HG03439 (cell line): ENCODE results near the gene TIMP2.
"Not testable (repeated sequence)": the region's sequence is repeated elsewhere in the genome, so short reads cannot be mapped to it uniquely, and the experiment has no call there.

Experiments
- ATAC-seq: cut with Tn5 transposase; IDR thresholded peaks from one replicate; pipeline ENCODE4 v1.9.1; 2021; ENCODE audit warnings: mild to moderate bottlenecking, moderate library complexity; ENCODE audit not compliant: unreplicated experiment

The TIMP2 gene

DNA sequence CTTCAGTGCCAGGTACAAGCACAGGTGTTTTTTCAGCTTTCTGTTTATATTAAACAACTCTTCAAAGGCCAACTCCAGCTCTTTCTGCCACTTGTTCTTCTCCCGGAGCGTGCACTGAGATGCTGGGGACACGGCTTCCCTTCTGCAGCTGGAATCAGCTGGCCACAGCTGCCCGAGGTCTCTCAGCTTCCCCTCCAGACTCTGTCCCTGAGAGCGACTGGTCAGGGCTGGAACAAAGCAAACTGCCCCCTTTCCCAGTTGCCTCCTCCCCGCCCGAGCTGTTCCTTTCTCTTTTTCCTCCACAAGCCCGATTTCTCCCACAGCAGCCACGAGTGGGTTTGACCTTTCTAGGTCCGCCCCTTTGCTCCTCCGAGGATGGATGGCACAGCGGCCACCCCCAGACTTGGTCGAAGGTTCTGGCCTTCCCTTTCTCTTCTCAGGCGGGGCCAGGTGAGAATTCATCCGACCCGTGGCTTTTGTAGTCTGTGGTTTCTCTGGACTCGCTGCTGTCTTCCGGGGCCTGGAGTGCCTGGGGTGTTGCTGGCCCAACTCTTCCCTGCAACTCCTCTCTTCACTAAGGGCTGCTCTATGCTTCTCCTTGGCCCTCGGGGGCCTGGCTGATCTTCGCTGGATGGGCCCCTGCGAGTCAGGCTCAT is 33.7 kb downstream of the TIMP2 start:
- ATAC-seq, result no peak

DNA sequence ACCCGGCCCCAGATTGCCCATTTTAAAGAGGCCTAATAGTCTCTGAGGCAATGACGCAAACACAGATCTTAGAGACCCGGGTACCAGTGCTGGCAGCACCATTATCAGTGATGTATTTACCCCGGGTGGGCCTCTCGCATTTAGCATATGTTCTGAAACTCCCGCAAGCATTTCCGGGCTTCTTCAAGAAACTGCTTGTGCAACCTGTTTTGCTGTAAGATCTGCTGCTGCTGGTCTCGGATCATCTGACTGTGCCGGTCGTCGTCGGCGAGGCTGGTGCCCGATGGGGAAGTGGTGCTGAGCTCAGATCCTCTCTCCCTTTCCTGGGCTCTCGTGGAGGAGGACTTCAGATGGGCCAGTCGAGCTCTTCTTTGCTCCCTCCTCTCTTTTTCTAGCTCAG is 34.7 kb downstream of the TIMP2 start:
- no peak for ATAC-seq

DNA sequence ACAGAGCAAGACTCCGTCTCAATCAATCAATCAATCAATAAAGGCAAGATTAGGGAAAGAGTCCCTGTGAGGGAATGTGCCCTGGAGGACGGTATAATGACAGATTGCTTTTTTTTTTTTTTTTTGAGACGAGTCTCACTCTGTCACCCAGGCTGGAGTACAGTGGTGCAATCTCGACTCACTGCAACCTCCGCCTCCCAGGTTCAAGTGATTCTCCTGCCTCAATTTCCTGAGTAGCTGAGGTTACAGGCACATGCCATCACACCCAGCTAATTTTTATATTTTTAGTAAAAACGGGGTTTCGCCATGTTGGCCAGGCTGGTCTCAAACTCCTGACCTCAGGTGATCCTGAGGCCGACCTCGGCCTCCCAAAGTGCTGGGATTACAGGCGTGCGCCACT is 35.1 kb downstream of the TIMP2 start:
- ATAC-seq, result not testable (repeated sequence)

DNA sequence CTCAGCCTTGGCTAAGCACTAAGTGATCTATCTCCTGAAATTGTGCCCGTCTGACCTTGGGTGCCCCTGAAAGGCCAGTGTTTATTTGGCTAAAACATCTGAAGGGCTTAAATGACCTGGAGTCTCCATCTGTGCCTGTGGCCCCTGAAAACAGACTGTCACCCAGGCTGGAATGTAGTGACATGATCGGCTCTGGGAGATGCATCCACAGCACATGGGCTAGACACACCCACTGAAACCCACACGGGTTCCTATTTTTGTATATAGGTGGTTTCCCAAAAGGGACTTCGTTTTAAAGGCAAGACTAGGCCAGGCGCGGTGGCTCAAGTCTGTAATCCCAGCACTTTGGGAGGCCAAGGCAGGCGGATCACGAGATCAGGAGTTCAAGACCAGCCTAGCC is 35.7 kb downstream of the TIMP2 start:
- no peak for ATAC-seq

DNA sequence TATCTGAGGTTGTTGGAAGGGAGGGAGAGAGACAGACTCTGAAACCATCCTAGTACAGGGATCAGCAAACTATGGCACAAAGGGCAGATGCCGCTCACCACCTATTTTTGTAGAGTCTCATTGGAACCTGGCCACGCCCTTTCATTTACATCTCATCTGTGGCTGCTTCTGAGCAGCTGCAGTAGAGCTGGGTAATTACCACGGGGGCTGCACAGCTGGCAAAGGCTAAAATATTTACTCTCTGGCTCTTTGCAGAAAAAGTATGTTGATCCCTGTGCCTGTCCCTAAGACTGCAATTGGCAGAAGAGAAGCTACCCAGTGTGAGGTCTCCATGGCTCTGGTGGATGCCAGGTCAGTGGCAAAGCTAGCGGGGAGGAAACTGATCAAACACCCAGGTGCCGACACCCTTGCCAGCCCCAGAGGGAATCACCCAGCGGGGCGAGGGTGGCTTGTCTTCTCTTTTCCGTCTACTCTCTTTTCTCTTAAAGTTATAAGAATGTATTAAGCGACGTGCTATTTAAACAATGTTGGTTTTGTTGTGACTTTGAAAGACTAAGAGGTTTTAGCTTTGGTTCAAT is 36.2 kb downstream of the TIMP2 start:
- ATAC-seq, result no peak

DNA sequence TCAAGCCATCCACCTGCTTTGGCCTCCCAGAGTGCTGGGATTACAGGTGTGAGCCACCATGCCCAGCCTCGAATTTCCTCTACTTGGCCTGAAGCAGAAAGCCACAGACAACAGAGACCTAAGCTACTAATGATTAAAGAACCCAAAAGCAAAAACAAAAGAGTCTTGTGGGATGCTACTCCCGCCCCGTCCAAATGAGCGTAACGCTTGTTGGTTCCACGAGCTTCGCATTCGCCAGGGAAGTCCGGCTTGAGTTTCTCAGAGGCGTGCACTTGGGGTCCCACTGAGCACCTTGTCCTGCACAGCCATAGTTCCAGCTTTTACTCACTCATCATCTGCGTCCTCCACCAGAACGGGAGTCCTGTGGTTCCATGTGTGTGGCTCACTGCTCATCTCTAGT is 38.2 kb downstream of the TIMP2 start:
- no peak for ATAC-seq

DNA sequence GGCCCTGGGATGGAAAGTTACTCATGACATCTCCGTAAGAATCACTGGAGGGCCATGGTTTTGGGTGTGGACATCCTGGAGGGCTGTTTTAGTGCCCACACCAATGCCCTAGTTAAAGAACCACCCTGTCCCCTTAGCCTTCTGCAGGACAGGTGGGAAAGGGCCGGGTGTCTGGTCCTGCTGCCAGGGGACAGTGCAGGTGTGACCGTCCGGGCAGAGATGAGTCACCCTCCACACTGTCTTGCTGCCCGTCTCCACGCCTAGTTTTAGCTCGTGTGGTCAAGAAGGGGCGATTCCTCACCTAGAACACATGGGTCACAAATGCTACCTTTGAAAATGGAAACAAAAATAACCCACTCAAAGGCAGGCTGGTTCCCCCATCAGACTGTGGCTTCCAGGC is 39.2 kb downstream of the TIMP2 start:
- ATAC-seq, result no peak

DNA sequence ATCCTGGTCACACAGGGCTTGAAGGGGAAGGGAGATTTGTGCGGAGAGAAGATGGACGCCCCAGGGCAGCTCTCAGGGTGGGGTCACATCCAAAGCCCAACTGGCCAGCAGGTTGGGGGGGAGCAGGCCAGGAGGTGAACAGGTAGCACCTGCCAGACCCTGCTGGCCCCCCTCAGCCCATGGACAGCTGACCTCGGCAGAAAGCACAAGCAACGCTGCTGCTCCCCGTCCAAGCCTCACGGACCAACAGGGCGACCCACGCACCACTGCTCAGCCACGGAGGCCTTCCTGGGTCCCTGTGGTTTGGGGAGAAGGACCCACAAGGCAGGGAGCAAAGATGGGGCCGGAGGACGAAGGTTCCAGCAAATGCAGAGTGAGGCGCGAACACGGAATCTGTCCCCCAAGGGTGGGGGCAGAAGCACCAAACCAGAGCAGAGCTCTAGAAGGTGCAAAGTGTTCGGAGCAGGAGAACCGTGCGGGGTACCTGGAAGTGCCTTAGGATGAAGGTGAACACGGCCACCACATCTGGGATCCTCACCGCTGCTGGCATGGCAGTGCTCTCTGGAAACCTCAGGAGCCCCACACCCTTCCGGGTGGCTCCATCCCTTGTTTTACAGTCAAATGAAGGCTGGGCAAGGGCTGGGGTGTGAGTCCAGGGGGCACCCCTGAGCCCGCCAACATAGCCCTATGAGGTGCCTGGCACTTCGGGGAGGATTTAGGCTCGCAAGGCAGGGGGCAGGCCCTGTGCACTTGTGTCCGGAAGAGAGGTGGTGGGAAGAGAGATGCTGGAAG is 40.1 kb downstream of the TIMP2 start:
- no peak for ATAC-seq

DNA sequence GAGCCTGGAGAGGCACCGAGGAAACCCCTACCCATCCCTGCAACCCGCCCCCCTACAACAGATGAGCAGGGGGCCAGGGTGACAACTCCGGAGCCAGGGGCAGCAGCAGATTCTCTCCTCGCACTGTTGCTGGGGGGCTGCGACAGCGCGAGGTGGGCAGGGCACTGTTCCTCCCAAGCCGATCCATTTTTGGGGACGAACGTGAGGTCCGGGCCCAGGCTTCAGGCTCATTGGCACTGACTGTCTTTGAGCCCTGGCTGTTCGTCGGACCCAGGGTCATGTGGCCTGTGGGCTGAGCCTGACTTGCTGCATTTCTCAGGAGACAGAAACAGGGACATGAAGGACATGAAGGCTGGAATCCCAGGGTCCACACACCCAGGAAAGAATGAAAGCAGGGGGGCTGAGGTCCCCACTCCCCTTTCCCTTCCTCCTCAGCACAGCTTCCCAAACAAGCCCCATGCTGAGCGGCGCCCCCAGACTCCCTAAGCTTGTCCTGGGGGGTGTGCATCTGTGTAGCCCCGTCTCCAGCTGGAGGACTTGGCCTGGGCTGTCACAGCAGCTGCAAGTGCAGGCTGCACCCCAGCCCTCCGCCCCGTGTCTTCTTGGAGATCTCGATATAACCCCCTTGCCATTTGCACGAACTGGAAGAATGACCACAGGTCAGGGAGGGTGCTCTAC is 40.9 kb downstream of the TIMP2 start:
- no peak for ATAC-seq

DNA sequence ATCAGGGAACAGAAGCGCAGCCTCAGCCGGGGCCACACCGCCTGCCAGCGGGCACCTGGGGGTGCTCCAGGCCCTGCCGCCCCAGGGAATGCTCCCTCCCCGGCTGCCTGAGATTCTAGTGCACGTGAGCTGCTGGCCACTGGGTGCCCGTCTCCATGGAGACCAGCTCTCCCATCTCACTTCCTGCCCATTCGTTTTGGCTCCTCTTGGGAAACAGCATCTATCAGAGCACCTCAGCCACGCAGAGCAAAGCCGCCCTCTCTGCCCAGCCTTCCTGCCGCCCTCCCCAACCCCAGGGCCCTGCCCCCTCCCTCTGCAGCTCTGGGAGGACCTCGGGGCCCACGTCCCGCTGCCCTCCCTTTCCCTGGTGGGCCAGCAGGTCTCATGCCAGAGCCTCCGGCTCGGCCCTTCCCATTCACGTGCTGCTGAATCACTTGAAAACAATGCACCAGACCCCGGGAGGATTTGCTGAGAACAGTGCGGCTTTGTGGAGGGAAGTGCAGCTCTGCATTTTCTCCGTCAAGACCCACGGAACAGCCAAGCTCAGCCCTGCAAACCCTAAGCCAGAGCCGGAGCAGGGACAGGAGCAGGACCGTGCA is 41.6 kb downstream of the TIMP2 start:
- ATAC-seq, result no peak

DNA sequence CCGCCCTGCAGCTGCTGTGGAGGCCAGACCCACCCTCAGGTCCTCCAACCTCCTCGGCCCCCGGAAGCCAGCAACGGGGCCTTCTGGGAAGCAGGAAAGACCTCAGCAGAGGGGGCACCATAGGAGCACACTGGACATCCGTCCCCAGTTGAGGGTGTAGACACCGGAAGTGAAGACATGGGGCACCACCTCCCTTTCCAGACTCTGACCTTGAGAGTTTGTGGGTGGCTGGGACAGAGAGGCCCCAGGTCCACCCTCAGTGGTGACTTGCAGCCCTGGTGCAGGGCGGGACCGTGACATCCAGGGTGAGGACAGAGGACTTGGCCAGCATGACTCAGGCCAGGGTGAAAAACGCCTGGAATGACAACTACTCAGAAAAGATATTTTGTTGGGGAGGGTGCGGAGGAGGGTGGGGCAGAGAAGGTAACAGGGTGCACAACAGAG is 42.1 kb downstream of the TIMP2 start:
- no peak for ATAC-seq

DNA sequence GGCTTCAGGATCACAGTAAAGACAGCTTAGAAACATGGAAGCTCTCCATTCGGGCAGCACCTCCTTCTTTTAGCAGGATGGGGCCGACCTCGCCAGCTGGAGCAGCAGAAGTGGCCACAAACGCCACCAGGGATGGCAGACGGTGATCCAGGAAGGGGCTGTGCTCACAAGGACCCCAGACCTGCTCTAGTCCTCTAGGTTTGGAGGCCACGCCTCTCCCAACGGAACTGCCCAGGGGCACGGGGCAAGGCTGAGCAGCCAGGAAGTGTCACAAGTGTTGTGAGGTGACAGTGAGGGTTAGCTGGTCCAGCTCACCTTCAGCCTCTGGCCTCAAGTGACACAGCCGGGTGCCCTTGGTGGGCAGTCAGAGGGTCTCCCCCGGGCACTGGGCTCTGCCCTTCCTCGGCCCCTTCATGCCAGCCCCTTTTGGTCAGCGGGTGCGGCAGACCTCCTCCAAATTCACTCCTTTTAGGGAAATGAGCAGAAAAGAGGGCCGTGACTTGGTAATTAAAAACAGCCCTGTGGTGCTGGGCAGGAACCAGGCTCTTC is 42.6 kb downstream of the TIMP2 start:
- no peak for ATAC-seq

DNA sequence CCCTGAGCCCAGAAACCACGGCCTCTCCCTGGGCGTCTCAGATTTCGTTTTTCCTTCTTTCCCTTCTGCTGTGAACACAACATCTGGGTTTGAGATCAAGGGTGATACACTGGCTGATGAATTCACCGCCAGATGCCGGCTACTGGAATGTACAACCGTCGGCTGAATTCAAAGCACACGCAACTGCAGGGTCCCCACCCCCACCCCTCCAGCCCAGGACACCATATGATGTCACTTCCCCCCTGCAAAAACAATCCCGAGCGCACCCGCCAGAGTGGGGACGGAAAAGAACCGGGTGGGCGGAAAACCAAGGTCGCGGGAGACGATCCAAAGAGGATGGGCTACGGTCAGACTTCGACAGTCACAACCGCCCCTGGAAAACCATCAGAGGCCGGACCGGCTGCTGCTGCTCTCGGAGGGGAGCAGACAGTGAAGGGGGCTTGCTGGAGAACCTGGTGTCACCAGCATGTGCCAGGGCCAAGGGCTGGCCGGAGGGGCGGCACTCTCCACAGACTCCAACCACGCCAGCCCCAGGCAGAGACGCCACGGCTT is 45.5 kb downstream of the TIMP2 start:
- ATAC-seq, result no peak

DNA sequence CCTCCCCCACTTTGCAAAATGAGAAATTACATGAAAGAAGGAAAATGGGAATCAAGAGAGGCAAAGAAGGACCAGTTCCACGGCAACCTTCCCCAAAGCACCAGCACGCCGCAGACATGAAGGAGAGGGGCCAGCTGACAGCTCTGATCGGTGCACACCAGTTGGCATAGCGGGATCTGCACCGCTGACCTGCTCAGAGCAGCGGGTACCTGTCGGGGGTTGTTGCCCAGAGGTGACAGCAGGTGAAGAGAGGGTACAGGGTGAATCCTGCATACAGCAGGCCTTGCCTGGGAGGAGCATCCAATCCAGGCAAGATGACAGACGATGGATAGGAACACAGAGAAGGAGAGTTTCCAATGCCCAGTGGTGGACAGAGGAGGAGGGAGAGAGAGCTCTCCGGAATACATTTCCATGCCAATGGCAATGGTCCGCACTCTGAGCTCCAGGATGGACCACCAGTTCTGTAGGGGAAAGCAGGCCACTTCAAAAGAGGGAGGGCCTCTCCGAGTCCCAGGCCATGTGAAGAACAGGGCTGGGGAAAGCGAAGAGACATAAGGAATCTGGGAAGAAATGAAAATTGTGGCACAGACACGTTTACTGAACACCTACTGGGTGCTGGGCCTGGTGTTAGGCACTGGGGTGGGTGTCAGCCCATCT is 46.2 kb downstream of the TIMP2 start:
- no peak for ATAC-seq

DNA sequence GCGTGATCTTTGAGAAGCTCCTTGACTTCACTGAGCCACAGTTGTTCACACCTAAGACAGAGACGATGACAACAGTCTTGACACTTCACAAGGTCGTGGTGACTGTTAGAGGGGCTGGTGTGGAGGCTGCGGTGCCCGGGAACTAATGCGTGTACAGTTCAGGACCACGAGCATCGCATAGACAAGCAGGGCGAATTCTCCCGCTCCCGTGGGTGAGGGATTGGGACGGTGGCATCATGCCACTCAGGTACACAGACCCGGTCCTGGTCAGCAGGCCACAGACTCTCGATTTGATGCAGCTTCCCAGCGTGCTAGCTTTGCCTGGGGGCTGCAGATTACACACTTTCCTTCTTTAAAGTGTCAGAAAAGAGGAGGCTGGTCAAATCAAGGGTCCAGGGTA is 46.9 kb downstream of the TIMP2 start:
- no peak for ATAC-seq

DNA sequence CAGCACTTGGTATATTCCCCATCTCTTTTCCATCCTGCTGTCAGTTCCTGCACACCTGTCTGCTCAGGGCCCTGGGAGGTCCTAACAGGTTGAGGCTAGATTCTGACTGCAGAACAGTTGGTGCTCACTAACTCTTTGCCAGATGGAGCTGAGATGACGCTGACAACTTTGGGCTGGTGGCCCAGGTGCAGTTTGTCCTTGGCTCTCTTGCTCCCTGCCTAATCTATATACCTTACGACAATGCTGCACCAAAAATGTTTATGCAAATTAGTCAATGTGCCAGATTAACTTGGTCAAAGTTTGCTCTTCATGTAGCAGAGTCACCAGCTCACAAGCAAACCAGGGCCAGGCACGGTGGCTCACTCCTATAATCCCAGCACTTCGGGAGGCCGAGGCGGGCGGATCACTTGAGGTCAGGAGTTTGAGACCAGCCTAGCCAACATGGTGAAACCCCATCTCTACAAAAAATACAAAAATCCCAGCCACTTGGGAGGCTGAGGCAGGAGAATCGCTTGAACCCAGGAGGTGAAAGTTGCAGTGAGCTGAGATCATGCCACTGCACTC is 48.2 kb downstream of the TIMP2 start:
- ATAC-seq, result not testable (repeated sequence)

DNA sequence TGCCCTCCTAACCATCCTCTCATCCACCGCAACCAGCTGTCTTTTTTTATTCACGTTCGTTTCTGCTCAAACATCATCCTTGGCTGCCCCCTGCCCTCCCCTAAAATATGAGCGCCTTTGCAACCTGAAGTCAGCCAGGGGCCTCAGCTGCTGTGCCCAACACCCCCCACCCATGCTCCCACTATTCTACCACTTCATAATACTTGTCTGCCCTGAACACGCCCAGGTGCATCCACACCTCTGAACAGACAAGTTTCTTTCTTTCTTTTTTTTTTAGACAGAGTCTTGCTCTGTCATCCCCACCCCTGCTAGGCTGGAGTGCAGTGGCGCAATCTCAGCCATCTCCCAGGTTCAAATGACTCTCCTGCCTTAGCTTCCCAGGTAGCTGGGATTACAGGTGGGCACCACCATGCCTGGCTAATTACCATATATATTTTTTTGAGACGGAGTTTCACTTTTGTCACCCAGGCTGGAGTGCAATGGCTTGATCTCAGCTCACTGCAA is 49.0 kb downstream of the TIMP2 start:
- ATAC-seq, result no peak

DNA sequence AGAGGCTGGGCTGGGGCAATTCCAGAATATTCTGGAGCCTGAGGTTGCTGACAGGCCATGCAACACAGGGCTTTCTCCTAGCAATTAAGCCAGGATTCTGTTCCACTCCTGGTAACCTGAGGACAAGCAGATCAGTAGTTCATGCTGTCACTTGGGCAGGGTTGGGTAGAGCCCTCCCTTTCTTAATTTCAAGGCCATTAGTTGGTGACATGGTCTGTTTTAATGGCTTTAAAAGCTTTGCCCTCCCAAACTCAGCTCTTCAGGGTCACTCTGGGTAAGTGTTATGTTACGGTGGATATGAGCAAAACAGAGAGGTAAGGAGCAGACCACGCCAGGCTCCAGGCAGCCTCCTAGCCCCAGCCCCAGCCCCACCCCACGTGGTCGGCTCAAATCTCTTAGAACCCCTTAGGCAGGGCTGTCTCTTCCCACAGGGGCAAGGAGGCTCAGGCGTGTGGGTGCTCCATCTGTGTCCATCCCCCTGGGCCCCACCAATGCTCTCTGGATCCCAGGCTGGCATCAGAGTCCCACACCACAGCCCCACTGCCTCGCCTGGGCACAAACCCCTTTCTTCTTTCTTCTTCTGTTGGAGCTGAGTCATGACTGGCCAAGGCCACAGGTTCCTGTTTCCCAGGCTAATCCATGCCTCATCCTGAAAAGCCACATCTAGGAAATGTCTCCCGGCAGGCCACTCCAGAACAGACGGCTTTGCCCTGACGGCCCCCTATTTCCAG is 49.7 kb downstream of the TIMP2 start:
- no peak for ATAC-seq
